ENCODE measurements around the gene ELAVL1.

The ELAVL1 gene

GRCh38 chr19:7982103-7982502, 23.3 kb downstream of the ELAVL1 start:
- DNase-seq (ENCODE audit: insufficient read length, low spot score) (no peak), FAIRE-seq (no peak)
- TF ChIP-seq TAF1 (IDR thresholded peaks at IDR 0.05; ENCODE audit: low read depth, low read length) (no peak), POLR2AphosphoS5 (IDR thresholded peaks at IDR 0.05; ENCODE audit: low read depth, low read length) (no peak), PAX5 (IDR thresholded peaks at IDR 0.05; ENCODE audit: insufficient read depth, low read length, severe bottlenecking) (no peak), SPI1 (IDR thresholded peaks at IDR 0.05; ENCODE audit: low read depth, low read length) (no peak), POLR2A (IDR thresholded peaks at IDR 0.05; ENCODE audit: low read depth, low read length) (no peak)

GRCh38 chr19:7981661-7982060, 23.8 kb downstream of the ELAVL1 start:
- DNase-seq (ENCODE audit: insufficient read length, low spot score) (no peak), FAIRE-seq (no peak)
- no peak for TF ChIP-seq POU2F2 (IDR thresholded peaks at IDR 0.05; ENCODE audit: low read depth, low read length)
- no peak for TF ChIP-seq TAF1 (IDR thresholded peaks at IDR 0.05; ENCODE audit: low read depth, low read length)
- TF ChIP-seq POLR2A (IDR thresholded peaks at IDR 0.05; ENCODE audit: low read depth, low read length) = no peak
- no peak for TF ChIP-seq POLR2AphosphoS5 (IDR thresholded peaks at IDR 0.05; ENCODE audit: low read depth, low read length)
- no peak for TF ChIP-seq SPI1 (IDR thresholded peaks at IDR 0.05; ENCODE audit: low read depth, low read length)
- TF ChIP-seq PAX5 (IDR thresholded peaks at IDR 0.05; ENCODE audit: insufficient read depth, low read length, severe bottlenecking) = no peak

GRCh38 chr19:7981199-7981598, 24.2 kb downstream of the ELAVL1 start:
- FAIRE-seq (no peak), DNase-seq (ENCODE audit: insufficient read length, low spot score) (no peak)
- no peak for TF ChIP-seq SPI1 (IDR thresholded peaks at IDR 0.05; ENCODE audit: low read depth, low read length)
- TF ChIP-seq POLR2A (IDR thresholded peaks at IDR 0.05; ENCODE audit: low read depth, low read length) = no peak
- no peak for TF ChIP-seq POLR2AphosphoS5 (IDR thresholded peaks at IDR 0.05; ENCODE audit: low read depth, low read length)
- TF ChIP-seq POU2F2 (IDR thresholded peaks at IDR 0.05; ENCODE audit: low read depth, low read length) = no peak
- no peak for TF ChIP-seq TAF1 (IDR thresholded peaks at IDR 0.05; ENCODE audit: low read depth, low read length)
- TF ChIP-seq PAX5 (IDR thresholded peaks at IDR 0.05; ENCODE audit: insufficient read depth, low read length, severe bottlenecking) = no peak

- no peak for FAIRE-seq
These were observed 24.8 kb downstream of the ELAVL1 start for GRCh38 chr19:7980635-7981121.

GRCh38 chr19:7980168-7980567, 25.3 kb downstream of the ELAVL1 start:
- FAIRE-seq (no peak), DNase-seq (ENCODE audit: insufficient read length, low spot score) (no peak)
- TF ChIP-seq POU2F2 (IDR thresholded peaks at IDR 0.05; ENCODE audit: low read depth, low read length) (no peak), PAX5 (IDR thresholded peaks at IDR 0.05; ENCODE audit: insufficient read depth, low read length, severe bottlenecking) (no peak), POLR2AphosphoS5 (IDR thresholded peaks at IDR 0.05; ENCODE audit: low read depth, low read length) (no peak), POLR2A (IDR thresholded peaks at IDR 0.05; ENCODE audit: low read depth, low read length) (no peak), SPI1 (IDR thresholded peaks at IDR 0.05; ENCODE audit: low read depth, low read length) (no peak), TAF1 (IDR thresholded peaks at IDR 0.05; ENCODE audit: low read depth, low read length) (no peak)

More at GRCh38 chr19:7980635-7981121, 24.8 kb downstream of the ELAVL1 start:
- DNase-seq (ENCODE audit: insufficient read length, low spot score) = no peak
- TF ChIP-seq POLR2AphosphoS5 (IDR thresholded peaks at IDR 0.05; ENCODE audit: low read depth, low read length) (no peak), POLR2A (IDR thresholded peaks at IDR 0.05; ENCODE audit: low read depth, low read length) (no peak), TAF1 (IDR thresholded peaks at IDR 0.05; ENCODE audit: low read depth, low read length) (no peak)

- no peak for FAIRE-seq
- TF ChIP-seq PAX5 (IDR thresholded peaks at IDR 0.05; ENCODE audit: insufficient read depth, low read length, severe bottlenecking) (no peak), SPI1 (IDR thresholded peaks at IDR 0.05; ENCODE audit: low read depth, low read length) (no peak), POLR2AphosphoS5 (IDR thresholded peaks at IDR 0.05; ENCODE audit: low read depth, low read length) (no peak), POU2F2 (IDR thresholded peaks at IDR 0.05; ENCODE audit: low read depth, low read length) (no peak), TAF1 (IDR thresholded peaks at IDR 0.05; ENCODE audit: low read depth, low read length) (no peak)
- DNase-seq (ENCODE audit: insufficient read length, low spot score) = no peak
These were observed 25.9 kb downstream of the ELAVL1 start for GRCh38 chr19:7979559-7979958.

GRCh38 chr19:7979011-7979410, 26.4 kb downstream of the ELAVL1 start:
- DNase-seq (ENCODE audit: insufficient read length, low spot score) = no peak
- FAIRE-seq = no peak

GRCh38 chr19:7978179-7978825, 27.1 kb downstream of the ELAVL1 start:
- no peak for TF ChIP-seq SPI1 (IDR thresholded peaks at IDR 0.05; ENCODE audit: low read depth, low read length)
- DNase-seq (ENCODE audit: insufficient read length, low spot score) = no peak
- no peak for FAIRE-seq

More at GRCh38 chr19:7979011-7979410, 26.4 kb downstream of the ELAVL1 start:
- no peak for TF ChIP-seq POU2F2 (IDR thresholded peaks at IDR 0.05; ENCODE audit: low read depth, low read length)
- TF ChIP-seq SPI1 (IDR thresholded peaks at IDR 0.05; ENCODE audit: low read depth, low read length) = no peak
- no peak for TF ChIP-seq POLR2AphosphoS5 (IDR thresholded peaks at IDR 0.05; ENCODE audit: low read depth, low read length)
- no peak for TF ChIP-seq TAF1 (IDR thresholded peaks at IDR 0.05; ENCODE audit: low read depth, low read length)
- TF ChIP-seq PAX5 (IDR thresholded peaks at IDR 0.05; ENCODE audit: insufficient read depth, low read length, severe bottlenecking) = no peak
- no peak for TF ChIP-seq POLR2A (IDR thresholded peaks at IDR 0.05; ENCODE audit: low read depth, low read length)

GRCh38 chr19:7977723-7978040, 27.8 kb downstream of the ELAVL1 start:
- FAIRE-seq (no peak), DNase-seq (ENCODE audit: insufficient read length, low spot score) (no peak)
- TF ChIP-seq POLR2AphosphoS5 (IDR thresholded peaks at IDR 0.05; ENCODE audit: low read depth, low read length) (no peak), POU2F2 (IDR thresholded peaks at IDR 0.05; ENCODE audit: low read depth, low read length) (no peak), POLR2A (IDR thresholded peaks at IDR 0.05; ENCODE audit: low read depth, low read length) (no peak), TAF1 (IDR thresholded peaks at IDR 0.05; ENCODE audit: low read depth, low read length) (no peak), PAX5 (IDR thresholded peaks at IDR 0.05; ENCODE audit: insufficient read depth, low read length, severe bottlenecking) (no peak), SPI1 (IDR thresholded peaks at IDR 0.05; ENCODE audit: low read depth, low read length) (no peak)

- TF ChIP-seq POLR2A (IDR thresholded peaks at IDR 0.05; ENCODE audit: low read depth, low read length) (no peak), POLR2AphosphoS5 (IDR thresholded peaks at IDR 0.05; ENCODE audit: low read depth, low read length) (no peak), TAF1 (IDR thresholded peaks at IDR 0.05; ENCODE audit: low read depth, low read length) (no peak), SPI1 (IDR thresholded peaks at IDR 0.05; ENCODE audit: low read depth, low read length) (no peak), PAX5 (IDR thresholded peaks at IDR 0.05; ENCODE audit: insufficient read depth, low read length, severe bottlenecking) (no peak), POU2F2 (IDR thresholded peaks at IDR 0.05; ENCODE audit: low read depth, low read length) (no peak)
- DNase-seq (ENCODE audit: insufficient read length, low spot score) = no peak
- FAIRE-seq = no peak
These were observed 28.3 kb downstream of the ELAVL1 start for GRCh38 chr19:7977021-7977722.

Measured in GM12891 (cell line).